Measurements from ENCODE around the gene RASGRF1.

The RASGRF1 gene

DNA sequence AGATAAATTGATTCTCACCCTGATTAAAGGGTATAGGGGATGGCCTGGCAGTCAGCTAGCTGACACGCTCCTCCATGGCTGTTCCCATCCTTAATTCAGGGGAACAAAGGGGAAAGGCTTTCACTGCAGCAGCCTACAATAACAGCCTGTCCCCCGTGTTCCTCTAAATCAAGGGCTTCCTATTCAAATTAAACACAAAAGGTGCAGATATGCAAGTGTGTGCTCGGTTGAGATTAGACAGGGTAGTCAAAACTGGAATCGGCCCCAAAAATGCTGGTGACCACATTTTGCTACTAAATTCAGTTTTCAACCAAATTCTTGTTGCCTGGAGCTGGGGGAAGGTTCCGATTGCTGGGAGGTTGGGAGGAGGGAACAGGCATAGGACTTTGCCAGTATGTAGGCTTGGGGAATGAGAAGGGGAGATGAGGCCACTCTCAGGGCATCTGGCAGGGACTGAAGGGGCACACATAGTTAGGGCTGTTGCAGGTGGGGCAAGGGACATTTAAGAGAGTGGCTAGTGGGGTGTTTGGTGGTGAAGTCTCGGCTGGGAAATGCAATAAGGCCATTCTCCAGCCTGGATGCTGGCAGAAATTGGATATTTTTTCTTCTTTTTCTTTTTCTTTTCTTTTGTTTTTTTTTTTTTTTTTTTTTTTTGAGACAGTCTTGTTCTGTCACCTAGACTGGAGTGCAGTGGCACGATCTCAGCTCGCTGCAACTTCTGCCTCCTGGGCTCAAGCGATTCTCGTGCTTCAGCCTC, 112.8 kb downstream of the RASGRF1 start:
- DNase-seq (ENCODE audit: low read depth): no peak
- H3K4me3 ChIP-seq (ENCODE audit: low read length): no peak overlapping the region
- TF ChIP-seq, protein P1, sequence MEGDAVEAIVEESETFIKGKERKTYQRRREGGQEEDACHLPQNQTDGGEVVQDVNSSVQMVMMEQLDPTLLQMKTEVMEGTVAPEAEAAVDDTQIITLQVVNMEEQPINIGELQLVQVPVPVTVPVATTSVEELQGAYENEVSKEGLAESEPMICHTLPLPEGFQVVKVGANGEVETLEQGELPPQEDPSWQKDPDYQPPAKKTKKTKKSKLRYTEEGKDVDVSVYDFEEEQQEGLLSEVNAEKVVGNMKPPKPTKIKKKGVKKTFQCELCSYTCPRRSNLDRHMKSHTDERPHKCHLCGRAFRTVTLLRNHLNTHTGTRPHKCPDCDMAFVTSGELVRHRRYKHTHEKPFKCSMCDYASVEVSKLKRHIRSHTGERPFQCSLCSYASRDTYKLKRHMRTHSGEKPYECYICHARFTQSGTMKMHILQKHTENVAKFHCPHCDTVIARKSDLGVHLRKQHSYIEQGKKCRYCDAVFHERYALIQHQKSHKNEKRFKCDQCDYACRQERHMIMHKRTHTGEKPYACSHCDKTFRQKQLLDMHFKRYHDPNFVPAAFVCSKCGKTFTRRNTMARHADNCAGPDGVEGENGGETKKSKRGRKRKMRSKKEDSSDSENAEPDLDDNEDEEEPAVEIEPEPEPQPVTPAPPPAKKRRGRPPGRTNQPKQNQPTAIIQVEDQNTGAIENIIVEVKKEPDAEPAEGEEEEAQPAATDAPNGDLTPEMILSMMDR (conservative IDR thresholded peaks at IDR 0.05; ENCODE audit: low read depth, low read length): no peak

GRCh38 chr15:78977091-78977571, 113.4 kb downstream of the RASGRF1 start:
- no peak for DNase-seq (ENCODE audit: low read depth)

DNA sequence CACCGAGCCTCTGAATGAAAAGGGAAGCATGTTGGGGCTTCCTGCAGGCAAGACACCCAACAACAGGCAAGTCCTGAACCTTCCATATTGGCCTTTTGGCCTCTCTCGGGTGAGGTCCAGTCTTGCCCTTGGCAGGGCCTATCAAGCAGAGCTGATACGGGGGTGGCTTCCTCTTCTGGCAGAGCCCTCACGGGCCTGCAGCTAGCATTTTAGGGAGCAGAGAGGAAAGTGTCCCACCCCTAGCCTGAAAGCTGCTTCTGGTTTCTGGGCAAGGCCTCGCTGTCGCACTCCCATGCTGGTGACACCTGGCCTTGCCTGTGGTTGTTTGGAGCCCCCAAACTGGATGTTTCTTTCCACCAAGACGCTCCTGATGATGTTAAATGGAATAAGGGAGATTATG, 113.9 kb downstream of the RASGRF1 start:
- no peak overlapping the region for H3K4me3 ChIP-seq (ENCODE audit: low read length)
- TF ChIP-seq, protein P1 (conservative IDR thresholded peaks at IDR 0.05; ENCODE audit: low read depth, low read length): no peak
- DNase-seq (ENCODE audit: low read depth): no peak

More at GRCh38 chr15:78977091-78977571, 113.4 kb downstream of the RASGRF1 start:
- TF ChIP-seq, protein P1 (conservative IDR thresholded peaks at IDR 0.05; ENCODE audit: low read depth, low read length): no peak
- H3K4me3 ChIP-seq (ENCODE audit: low read length): no peak overlapping the region

GRCh38 chr15:78974272-78974918, 116.2 kb downstream of the RASGRF1 start:
- DNase-seq (ENCODE audit: low read depth): no peak
- TF ChIP-seq, protein P1 (conservative IDR thresholded peaks at IDR 0.05; ENCODE audit: low read depth, low read length): no peak
- H3K4me3 ChIP-seq (ENCODE audit: low read length): no peak overlapping the region

- no peak for DNase-seq (ENCODE audit: low read depth)
- no peak overlapping the region for H3K4me3 ChIP-seq (ENCODE audit: low read length)
- TF ChIP-seq, protein P1 (conservative IDR thresholded peaks at IDR 0.05; ENCODE audit: low read depth, low read length): no peak
Measured at GRCh38 chr15:78969687-78970349, 120.8 kb downstream of the RASGRF1 start.

- TF ChIP-seq, protein P1 (conservative IDR thresholded peaks at IDR 0.05; ENCODE audit: low read depth, low read length): no peak
- no peak for DNase-seq (ENCODE audit: low read depth)
- no peak overlapping the region for H3K4me3 ChIP-seq (ENCODE audit: low read length)
Measured at GRCh38 chr15:78968539-78969271, 121.9 kb downstream of the RASGRF1 start.
